Measurements from ENCODE around the gene AQP9. TPM values are rescaled to one million over a fixed set of nuclear protein-coding genes. Genes with fewer than 3 reads are reported as not detected.
A peak's percentile ranks its signal among the peaks of the same experiment; 100 is the strongest.

Gene AQP9
- polyA plus RNA-seq, 2 of the 4 experiments (the other 2 are of a cell fraction), result not detected

GRCh38 chr15:58171476-58172061 lies 33.4 kb downstream of the AQP9 start:
- FAIRE-seq (no peak), DNase-seq (ENCODE audit: low read depth in 1 of 2, low spot score in 1 of 2) (no peak), ATAC-seq (no peak)
- H3K27ac ChIP-seq, result no peak overlapping the region
- no peaks in the 10 kb centered on the region for H3K9me3 ChIP-seq
- 3% methylated on average over 1 of the region's 1 CpG for WGBS (ENCODE audit: missing lambda C conversion rate)
- H3K4me2 ChIP-seq, result no peak overlapping the region
- POLR2A ChIA-PET, result no interaction called here
- TF ChIP-seq ELK1 (IDR thresholded peaks at IDR 0.05; ENCODE audit: low read depth, low read length) (no peak), CTCF (IDR thresholded peaks at IDR 0.05) (no peak), RCOR1 (IDR thresholded peaks at IDR 0.05; ENCODE audit: low read depth, low read length) (no peak), PBX3 (IDR thresholded peaks at IDR 0.05) (no peak), FOSL2 (IDR thresholded peaks at IDR 0.05) (no peak), FOSL2 (CRISPR knock-in tag; IDR thresholded peaks at IDR 0.05) (no peak)
- H3K4me1 ChIP-seq, result no peaks in the 10 kb centered on the region
- H3K4me3 ChIP-seq, result no peak overlapping the region
- CTCF ChIA-PET, result interaction anchor here (4.8 kb wide), 1 partner anchor 11 kb away, joined by 36 read pairs; no protein-coding TSS in a partner anchor

- H3K9me3 ChIP-seq, result no peaks in the 10 kb centered on the region
- POLR2A ChIA-PET, result interaction anchor here (0.5 kb wide), 1 partner anchor 17 kb away, joined by 3 read pairs; no protein-coding TSS in a partner anchor
- no peak for DNase-seq (ENCODE audit: low read depth in 1 of 2, low spot score in 1 of 2)
- H3K4me1 ChIP-seq, result no peaks in the 10 kb centered on the region
- FAIRE-seq, result no peak
- no peak overlapping the region for H3K4me3 ChIP-seq
- TF ChIP-seq NPAS2 (CRISPR knock-in tag; IDR thresholded peaks at IDR 0.05; ENCODE audit: borderline replicate concordance) (no peak), MAFK (IDR thresholded peaks at IDR 0.05; ENCODE audit: partially characterized antibody) (peak; percentile 36)
- ATAC-seq, result no peak
- no peak overlapping the region for H3K27ac ChIP-seq
- no peak overlapping the region for H3K4me2 ChIP-seq
- WGBS (ENCODE audit: missing lambda C conversion rate), result 48% methylated on average over 5 of the region's 5 CpGs
- CTCF ChIA-PET, result interaction anchor here (1.0 to 2.5 kb wide), 5 partner anchors 9 to 442 kb away, joined by 3 to 18 read pairs (median 3); no protein-coding TSS in a partner anchor
Observed at GRCh38 chr15:58174709-58175108, 36.5 kb downstream of the AQP9 start.

- no peak overlapping the region for H3K4me3 ChIP-seq
- WGBS (ENCODE audit: missing lambda C conversion rate), result 12% methylated on average over 4 of the region's 4 CpGs
- no peak overlapping the region for H3K4me2 ChIP-seq
- CTCF ChIA-PET, result interaction anchor here (0.6 to 3.2 kb wide), 10 partner anchors 13 to 456 kb away, joined by 3 to 15 read pairs (median 3); no protein-coding TSS in a partner anchor
- POLR2A ChIA-PET, result no interaction called here
- no peak overlapping the region for H3K27ac ChIP-seq
- TF ChIP-seq REST (IDR thresholded peaks at IDR 0.05) (no peak), ZFP36 (IDR thresholded peaks at IDR 0.05; ENCODE audit: borderline replicate concordance, partially characterized antibody) (no peak), HOXB13 (CRISPR knock-in tag; IDR thresholded peaks at IDR 0.05; ENCODE audit: low read depth) (no peak), HOXA7 (CRISPR knock-in tag; IDR thresholded peaks at IDR 0.05) (no peak), FOXS1 (CRISPR knock-in tag; IDR thresholded peaks at IDR 0.05) (no peak), HMGXB4 (CRISPR knock-in tag; IDR thresholded peaks at IDR 0.05; ENCODE audit: borderline replicate concordance) (no peak), MAFK (IDR thresholded peaks at IDR 0.05; ENCODE audit: partially characterized antibody) (peak; percentile 75)
- no peak for ATAC-seq
- H3K9me3 ChIP-seq, result no peaks in the 10 kb centered on the region
- DNase-seq (ENCODE audit: low read depth in 1 of 2, low spot score in 1 of 2), result no peak
- H3K4me1 ChIP-seq, result no peaks in the 10 kb centered on the region
- no peak for FAIRE-seq
Observed at GRCh38 chr15:58175955-58176354, 37.8 kb downstream of the AQP9 start.
